AG04449 (cell line): ENCODE data around the gene TNRC18.
A peak's percentile ranks its signal among the peaks of the same experiment; 100 is the strongest.

ENCODE experiments used
- CTCF ChIA-PET: fragments of 350-600 bp; formaldehyde crosslinking; extraction: SDS; loops from one replicate; lab custom pipeline; 2021; ENCODE audit warnings: antibody characterized with exemption; lab: Yijun Ruan, JAX
- POLR2A ChIA-PET: fragments of 400-600, 350-600 bp; formaldehyde crosslinking; extraction: SDS; loops from one replicate; lab custom pipeline; 2020; ENCODE audit warnings: antibody characterized with exemption, inconsistent platforms; lab: Yijun Ruan, JAX
- DNase-seq: peaks from one replicate; pipeline ENCODE4 v3.0.0-alpha.2; 2010; ENCODE audit warnings: low read depth, low spot score
- H3K4me3 ChIP-seq: 2 replicates; pipeline ENCODE4 v1.5.1; 2011; ENCODE audit warnings: low read depth, mild to moderate bottlenecking, control low read depth, low read length
- TF ChIP-seq, protein P1 (sequence below): IDR thresholded peaks from one replicate; pipeline ENCODE4 v1.5.1; 2011; ENCODE audit warnings: mild to moderate bottlenecking, moderate library complexity, low read length, control low read depth, inconsistent platforms; ENCODE audit not compliant: insufficient read depth; ENCODE audit errors: missing control alignments

Gene TNRC18

DNA sequence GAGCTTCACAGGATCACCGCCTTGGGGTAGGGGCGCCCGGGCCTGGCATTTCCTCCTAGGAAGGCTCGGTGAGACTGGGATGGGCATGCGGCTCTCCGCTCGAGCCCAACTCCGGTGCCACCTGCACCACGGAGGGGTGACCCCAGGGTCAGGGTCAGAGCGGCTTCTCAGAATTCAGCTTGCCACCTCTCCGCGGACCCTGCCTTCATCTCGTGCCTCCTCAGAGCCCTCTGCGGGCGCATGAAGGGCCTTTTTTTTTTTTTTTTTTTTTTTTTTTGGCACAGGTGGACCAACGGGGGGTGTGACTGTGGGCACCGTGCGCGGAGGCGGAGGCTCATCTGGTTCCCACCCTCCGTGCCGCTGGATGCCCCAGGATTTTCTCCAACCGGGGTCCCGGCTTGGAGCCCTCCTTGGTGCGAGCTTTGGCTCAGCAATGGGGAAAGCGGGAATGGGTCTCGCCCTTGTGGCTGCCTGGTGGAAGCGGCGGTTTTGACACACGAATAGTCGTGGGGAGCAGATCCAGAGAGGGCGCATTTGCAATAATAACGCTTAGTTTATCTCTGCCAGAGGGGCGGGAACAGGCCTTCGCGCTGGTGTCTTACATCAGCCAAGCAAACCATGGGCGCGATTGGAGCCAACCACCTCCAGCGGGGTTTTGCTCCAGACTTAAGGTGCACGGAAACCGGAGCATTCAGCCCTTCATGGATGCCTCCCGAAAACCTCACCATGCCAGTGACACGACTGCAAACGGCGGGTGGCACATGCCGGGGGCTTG is 5.0 kb upstream of the TNRC18 start:
- no peak for DNase-seq
- CTCF ChIA-PET: interaction anchor here (1.0 kb wide), 1 partner anchor 13 kb away, joined by 4 read pairs; no protein-coding TSS in a partner anchor
- POLR2A ChIA-PET: interaction anchor here (1.0 to 1.5 kb wide), 2 partner anchors 8 to 11 kb away, joined by 3 read pairs; no protein-coding TSS in a partner anchor
- TF ChIP-seq, protein P1, sequence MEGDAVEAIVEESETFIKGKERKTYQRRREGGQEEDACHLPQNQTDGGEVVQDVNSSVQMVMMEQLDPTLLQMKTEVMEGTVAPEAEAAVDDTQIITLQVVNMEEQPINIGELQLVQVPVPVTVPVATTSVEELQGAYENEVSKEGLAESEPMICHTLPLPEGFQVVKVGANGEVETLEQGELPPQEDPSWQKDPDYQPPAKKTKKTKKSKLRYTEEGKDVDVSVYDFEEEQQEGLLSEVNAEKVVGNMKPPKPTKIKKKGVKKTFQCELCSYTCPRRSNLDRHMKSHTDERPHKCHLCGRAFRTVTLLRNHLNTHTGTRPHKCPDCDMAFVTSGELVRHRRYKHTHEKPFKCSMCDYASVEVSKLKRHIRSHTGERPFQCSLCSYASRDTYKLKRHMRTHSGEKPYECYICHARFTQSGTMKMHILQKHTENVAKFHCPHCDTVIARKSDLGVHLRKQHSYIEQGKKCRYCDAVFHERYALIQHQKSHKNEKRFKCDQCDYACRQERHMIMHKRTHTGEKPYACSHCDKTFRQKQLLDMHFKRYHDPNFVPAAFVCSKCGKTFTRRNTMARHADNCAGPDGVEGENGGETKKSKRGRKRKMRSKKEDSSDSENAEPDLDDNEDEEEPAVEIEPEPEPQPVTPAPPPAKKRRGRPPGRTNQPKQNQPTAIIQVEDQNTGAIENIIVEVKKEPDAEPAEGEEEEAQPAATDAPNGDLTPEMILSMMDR: peak; percentile 29
- H3K4me3 ChIP-seq: peak overlapping the region; percentile 86

DNA sequence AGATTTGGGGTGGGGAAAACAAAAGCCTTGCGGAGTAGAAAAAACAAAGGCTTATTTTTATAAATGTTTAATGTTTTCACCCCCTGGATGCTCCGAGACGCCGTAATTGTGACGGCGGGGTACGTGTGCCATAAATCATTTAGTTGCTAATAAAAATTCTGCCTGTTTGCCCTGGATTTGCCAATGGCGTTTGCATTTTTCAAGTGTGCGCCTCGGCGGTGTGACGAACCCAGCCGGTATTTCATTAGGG is 2.5 kb upstream of the TNRC18 start:
- TF ChIP-seq, protein P1: no peak
- CTCF ChIA-PET: interaction anchor here (1.7 to 4.9 kb wide), 2 partner anchors 10 to 60 kb away, joined by 6 to 19 read pairs; no protein-coding TSS in a partner anchor
- POLR2A ChIA-PET: interaction anchor here (0.9 to 1.5 kb wide), 3 partner anchors 24 to 268 kb away, joined by 3 to 7 read pairs (median 4); no protein-coding TSS in a partner anchor
- no peak for DNase-seq
- H3K4me3 ChIP-seq: peak overlapping the region; percentile 86

DNA sequence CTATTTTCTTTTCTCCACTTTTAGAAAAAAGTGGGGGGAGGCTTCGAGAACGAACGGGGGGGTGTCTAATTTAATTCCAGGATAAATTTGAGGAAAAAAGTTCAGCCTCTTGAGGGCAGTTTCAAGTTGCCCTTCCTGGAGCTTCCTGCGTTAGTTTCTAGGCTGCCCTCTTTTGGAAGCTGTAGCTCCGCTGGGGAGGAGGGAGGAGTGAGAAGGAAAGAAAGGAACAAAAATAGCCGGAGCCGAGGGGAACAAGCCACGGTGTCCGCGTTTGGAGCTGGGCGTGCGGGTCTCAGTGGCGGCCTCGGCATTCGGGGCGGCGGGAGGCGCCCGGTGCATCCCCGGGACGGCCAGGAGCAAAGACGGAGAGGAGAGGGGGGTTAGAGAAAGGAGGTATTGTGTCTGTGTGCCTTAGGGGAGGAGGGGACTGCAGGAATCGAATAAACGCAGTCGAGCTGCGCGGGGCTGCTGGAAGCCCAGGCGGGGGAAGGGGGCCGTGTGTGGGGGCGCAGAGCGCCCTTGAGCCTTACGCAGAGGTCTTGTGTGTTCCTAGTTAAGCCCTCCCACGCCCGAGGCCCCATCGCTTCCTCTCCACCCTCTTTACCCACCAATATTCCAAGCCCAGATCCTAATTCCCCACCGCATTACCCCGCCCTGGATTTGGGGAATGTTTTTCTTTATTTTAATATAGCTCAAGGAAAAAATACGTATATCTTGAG is 2.0 kb upstream of the TNRC18 start:
- no peak for DNase-seq
- TF ChIP-seq, protein P1: no peak
- peak overlapping the region; percentile 86 for H3K4me3 ChIP-seq
- CTCF ChIA-PET: interaction anchor here (0.7 to 4.9 kb wide), 4 partner anchors 9 to 59 kb away, joined by 3 to 19 read pairs (median 4); no protein-coding TSS in a partner anchor
- POLR2A ChIA-PET: interaction anchor here (0.9 to 1.5 kb wide), 4 partner anchors 9 to 268 kb away, joined by 3 to 7 read pairs (median 4); no protein-coding TSS in a partner anchor

DNA sequence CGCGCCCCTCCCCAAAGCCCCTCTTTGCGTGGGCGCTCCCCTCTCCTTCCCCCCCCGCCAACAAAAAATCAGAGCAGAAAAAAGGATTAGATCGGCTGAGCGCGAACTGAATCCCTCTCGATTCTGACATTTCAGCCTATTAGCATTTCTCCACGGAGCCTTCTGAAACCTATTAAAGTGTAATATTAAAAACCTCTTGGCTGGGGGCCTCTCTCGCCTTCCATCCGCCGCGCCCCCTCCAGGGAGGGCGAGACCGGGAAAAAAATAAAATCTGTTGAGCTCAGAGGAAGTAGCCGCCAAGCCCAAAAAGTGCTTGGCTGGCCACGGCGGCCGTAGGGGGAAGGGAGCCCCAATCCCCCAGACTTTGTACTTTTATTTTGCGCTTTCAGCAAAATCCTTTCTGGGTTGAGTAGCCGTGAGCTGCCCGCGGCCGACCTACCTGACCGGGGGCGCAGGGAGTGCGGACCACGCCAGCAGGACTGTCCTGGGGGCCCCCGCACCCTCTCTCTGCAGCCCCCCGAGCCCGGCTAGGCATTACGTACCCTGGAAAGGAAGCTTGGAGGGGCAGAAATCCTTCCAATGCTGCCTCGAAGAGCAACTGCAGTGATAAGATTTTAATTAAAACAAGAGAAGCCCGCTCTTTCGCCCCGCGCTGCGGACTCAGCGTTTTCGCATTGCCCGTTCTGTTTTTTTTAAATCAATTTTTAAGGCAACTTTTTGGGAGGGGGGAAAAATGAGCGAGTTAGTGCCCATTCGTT is 1.3 kb upstream of the TNRC18 start:
- H3K4me3 ChIP-seq: peak overlapping the region; percentile 86
- TF ChIP-seq, protein P1: no peak
- ChIA-PET POLR2A (interaction anchor here (0.9 to 1.5 kb wide), 4 partner anchors 8 to 269 kb away, joined by 3 to 7 read pairs (median 4); no protein-coding TSS in a partner anchor), CTCF (interaction anchor here (0.7 to 4.9 kb wide), 4 partner anchors 9 to 59 kb away, joined by 3 to 19 read pairs (median 4); no protein-coding TSS in a partner anchor)
- no peak for DNase-seq

DNA sequence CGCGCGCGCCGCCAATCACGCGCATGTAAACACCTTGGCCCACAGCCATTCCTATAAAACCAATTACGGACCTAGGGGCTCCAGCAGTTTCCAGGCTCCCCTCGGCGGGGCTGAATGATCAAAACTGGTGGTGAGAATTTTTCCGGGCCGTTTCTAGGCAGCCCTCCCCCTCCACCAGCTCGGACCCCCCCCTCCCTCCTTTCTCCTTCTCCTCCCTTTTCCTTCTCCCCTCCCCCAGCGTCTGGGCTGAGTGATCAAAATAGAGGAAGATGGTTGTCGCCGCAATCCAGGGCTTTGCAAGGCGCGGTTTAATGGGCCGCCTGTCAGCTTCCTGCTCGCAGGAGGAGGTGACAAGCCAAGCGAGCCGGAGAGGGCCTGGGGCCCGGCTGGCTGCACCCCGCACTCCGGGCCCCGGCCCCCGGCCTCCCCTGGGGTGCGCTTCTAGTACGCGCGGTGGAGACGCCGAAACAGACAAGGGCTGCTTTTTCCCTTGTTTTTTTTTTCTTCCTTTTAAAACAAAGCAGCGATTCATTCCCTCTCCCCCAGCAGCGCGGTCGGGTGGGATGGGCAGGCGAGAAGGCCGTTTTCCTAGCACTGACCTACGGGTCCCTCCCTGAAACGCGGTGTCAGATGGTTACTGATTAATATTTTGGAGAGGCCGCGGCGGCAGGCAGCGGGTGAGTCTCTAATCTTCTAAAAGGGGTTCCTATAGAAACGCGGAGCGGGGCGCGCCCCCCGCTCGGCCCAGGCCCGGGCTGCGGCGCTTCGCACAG is 528 bp upstream of the TNRC18 start:
- ChIA-PET CTCF (interaction anchor here (0.8 to 4.9 kb wide), 3 partner anchors 58 to 184 kb away, joined by 3 to 19 read pairs (median 7); no protein-coding TSS in a partner anchor), POLR2A (interaction anchor here (0.5 to 1.2 kb wide), 3 partner anchors 7 to 185 kb away, joined by 3 read pairs; no protein-coding TSS in a partner anchor)
- DNase-seq: peak; percentile 92
- H3K4me3 ChIP-seq: peak overlapping the region; percentile 86
- TF ChIP-seq, protein P1: no peak
